ENCODE measurements around the gene FGR. TPM values are rescaled to one million over a fixed set of nuclear protein-coding genes. Genes with fewer than 3 reads are reported as not detected.

Gene FGR
- total and polyA plus RNA-seq, 2 of the 13 experiments (the other 11 are each of a cell fraction or from before 2014, with no cell fraction given), result not detected

- no peak for ATAC-seq
- no peak overlapping the region for H3K4me2 ChIP-seq (ENCODE audit: low read depth, low read length)
- ChIA-PET POLR2A (no interaction called here), CTCF (ENCODE audit: low intra/inter-chr PET ratio, low total read pairs) (no interaction called here)
- in situ Hi-C loops (cut with HindIII; ENCODE audit: extremely low pct_ligation_motif_present, low pct_unique_long_range_greater_than_20kb), result no loop called here
- no peak for DNase-seq (ENCODE audit: low spot score)
- H3K4me3 ChIP-seq (replicated peaks in 1 of 3; ENCODE audit: insufficient read depth in 1 of 3, low read depth in 2 of 3, low read length in 3 of 3), result no peak overlapping the region
- peaks cover 18% of the 10 kb centered on the region for H3K4me1 ChIP-seq (ENCODE audit: insufficient read depth, low read length)
- no peaks in the 10 kb centered on the region for H4K20me1 ChIP-seq (ENCODE audit: insufficient read depth, low read length)
- TF ChIP-seq ZNF768 (CRISPR knock-in tag; IDR thresholded peaks at IDR 0.05) (peak; percentile 86), ZNF746 (CRISPR knock-in tag; IDR thresholded peaks at IDR 0.05) (no peak), BCL6 (CRISPR knock-in tag; IDR thresholded peaks at IDR 0.05) (no peak), NFRKB (IDR thresholded peaks at IDR 0.05) (no peak)
- no peaks in the 10 kb centered on the region for H3K36me3 ChIP-seq (replicated peaks in 1 of 2; ENCODE audit: control insufficient read depth in 1 of 2, insufficient read depth in 2 of 2, low read length in 2 of 2)
- no TSS peak for BruUV-seq (replicated peaks)
- peaks cover 8 to 46% of the 10 kb centered on the region in 2 experiments; a peak in 4 of 5 replicates for H3K27me3 ChIP-seq (ENCODE audit: control insufficient read depth in 1 of 2, insufficient read depth in 2 of 2, low read length in 2 of 2)
- no peak overlapping the region for H3K27ac ChIP-seq (ENCODE audit: extremely low read length, insufficient read depth, low read length)
- FAIRE-seq, result no peak
- WGBS (ENCODE audit: low lambda C conversion rate), result 26% methylated on average over 8 of the region's 17 CpGs
- intact Hi-C loops (cut with micrococcal nuclease; ENCODE audit: unreplicated experiment), result no loop called here
- H3K9me3 ChIP-seq (ENCODE audit: low read length), result no peaks in the 10 kb centered on the region
- no peak overlapping the region for H2AFZ ChIP-seq (ENCODE audit: low read length)
- H3K9ac ChIP-seq (ENCODE audit: insufficient read depth, low read depth, low read length), result no peak overlapping the region
- no peaks in the 10 kb centered on the region for H3K79me2 ChIP-seq (ENCODE audit: insufficient read depth, low read length)
These were observed 1.3 kb downstream of the FGR start for GRCh38 chr1:27633640-27634176.

GRCh38 chr1:27633298-27633610 is 1.7 kb downstream of the FGR start:
- Histone ChIP-seq H3K9me3 (ENCODE audit: low read length) (no peaks in the 10 kb centered on the region), H3K4me3 (replicated peaks in 1 of 3; ENCODE audit: insufficient read depth in 1 of 3, low read depth in 2 of 3, low read length in 3 of 3) (no peak overlapping the region), H3K36me3 (replicated peaks in 1 of 2; ENCODE audit: control insufficient read depth in 1 of 2, insufficient read depth in 2 of 2, low read length in 2 of 2) (no peaks in the 10 kb centered on the region), H3K9ac (ENCODE audit: insufficient read depth, low read depth, low read length) (no peak overlapping the region), H3K27ac (ENCODE audit: extremely low read length, insufficient read depth, low read length) (no peak overlapping the region), H3K4me2 (ENCODE audit: low read depth, low read length) (no peak overlapping the region), H3K27me3 (ENCODE audit: control insufficient read depth in 1 of 2, insufficient read depth in 2 of 2, low read length in 2 of 2) (peaks cover 8 to 49% of the 10 kb centered on the region in 2 experiments; a peak in 4 of 5 replicates), H4K20me1 (ENCODE audit: insufficient read depth, low read length) (no peaks in the 10 kb centered on the region), H2AFZ (ENCODE audit: low read length) (no peak overlapping the region), H3K79me2 (ENCODE audit: insufficient read depth, low read length) (no peaks in the 10 kb centered on the region), H3K4me1 (ENCODE audit: insufficient read depth, low read length) (peaks cover 18% of the 10 kb centered on the region)
- in situ Hi-C loops (cut with HindIII; ENCODE audit: extremely low pct_ligation_motif_present, low pct_unique_long_range_greater_than_20kb), result no loop called here
- FAIRE-seq (no peak), ATAC-seq (no peak), DNase-seq (ENCODE audit: low spot score) (no peak)
- intact Hi-C loops (cut with micrococcal nuclease; ENCODE audit: unreplicated experiment), result no loop called here
- ChIA-PET CTCF (ENCODE audit: low intra/inter-chr PET ratio, low total read pairs) (no interaction called here), POLR2A (no interaction called here)
- 50% methylated on average over 2 of the region's 5 CpGs for WGBS (ENCODE audit: low lambda C conversion rate)
- no TSS peak for BruUV-seq (replicated peaks)
- TF ChIP-seq, protein P1, sequence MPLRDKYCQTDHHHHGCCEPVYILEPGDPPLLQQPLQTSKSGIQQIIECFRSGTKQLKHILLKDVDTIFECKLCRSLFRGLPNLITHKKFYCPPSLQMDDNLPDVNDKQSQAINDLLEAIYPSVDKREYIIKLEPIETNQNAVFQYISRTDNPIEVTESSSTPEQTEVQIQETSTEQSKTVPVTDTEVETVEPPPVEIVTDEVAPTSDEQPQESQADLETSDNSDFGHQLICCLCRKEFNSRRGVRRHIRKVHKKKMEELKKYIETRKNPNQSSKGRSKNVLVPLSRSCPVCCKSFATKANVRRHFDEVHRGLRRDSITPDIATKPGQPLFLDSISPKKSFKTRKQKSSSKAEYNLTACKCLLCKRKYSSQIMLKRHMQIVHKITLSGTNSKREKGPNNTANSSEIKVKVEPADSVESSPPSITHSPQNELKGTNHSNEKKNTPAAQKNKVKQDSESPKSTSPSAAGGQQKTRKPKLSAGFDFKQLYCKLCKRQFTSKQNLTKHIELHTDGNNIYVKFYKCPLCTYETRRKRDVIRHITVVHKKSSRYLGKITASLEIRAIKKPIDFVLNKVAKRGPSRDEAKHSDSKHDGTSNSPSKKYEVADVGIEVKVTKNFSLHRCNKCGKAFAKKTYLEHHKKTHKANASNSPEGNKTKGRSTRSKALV (CRISPR knock-in tag; IDR thresholded peaks at IDR 0.05), result no peak
- TF ChIP-seq HDAC1 (CRISPR knock-in tag; IDR thresholded peaks at IDR 0.05), result no peak
- no peak for TF ChIP-seq ZNF431 (CRISPR knock-in tag; IDR thresholded peaks at IDR 0.05; ENCODE audit: borderline replicate concordance, low read depth)
- TF ChIP-seq SETDB1 (CRISPR knock-in tag; IDR thresholded peaks at IDR 0.05; ENCODE audit: borderline replicate concordance), result no peak
- TF ChIP-seq ZNF354B (CRISPR knock-in tag; IDR thresholded peaks at IDR 0.05), result no peak
- TF ChIP-seq, protein P2, sequence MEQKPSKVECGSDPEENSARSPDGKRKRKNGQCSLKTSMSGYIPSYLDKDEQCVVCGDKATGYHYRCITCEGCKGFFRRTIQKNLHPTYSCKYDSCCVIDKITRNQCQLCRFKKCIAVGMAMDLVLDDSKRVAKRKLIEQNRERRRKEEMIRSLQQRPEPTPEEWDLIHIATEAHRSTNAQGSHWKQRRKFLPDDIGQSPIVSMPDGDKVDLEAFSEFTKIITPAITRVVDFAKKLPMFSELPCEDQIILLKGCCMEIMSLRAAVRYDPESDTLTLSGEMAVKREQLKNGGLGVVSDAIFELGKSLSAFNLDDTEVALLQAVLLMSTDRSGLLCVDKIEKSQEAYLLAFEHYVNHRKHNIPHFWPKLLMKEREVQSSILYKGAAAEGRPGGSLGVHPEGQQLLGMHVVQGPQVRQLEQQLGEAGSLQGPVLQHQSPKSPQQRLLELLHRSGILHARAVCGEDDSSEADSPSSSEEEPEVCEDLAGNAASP (CRISPR knock-in tag; IDR thresholded peaks at IDR 0.05; ENCODE audit: borderline replicate concordance), result no peak
- TF ChIP-seq ZNF543 (CRISPR knock-in tag; IDR thresholded peaks at IDR 0.05), result no peak
- TF ChIP-seq ZNF724P (CRISPR knock-in tag; IDR thresholded peaks at IDR 0.05; ENCODE audit: borderline replicate concordance), result no peak
- TF ChIP-seq ZMYM2 (CRISPR knock-in tag; IDR thresholded peaks at IDR 0.05), result no peak
- TF ChIP-seq ATF3 (CRISPR knock-in tag; IDR thresholded peaks at IDR 0.05), result no peak
- TF ChIP-seq ZNF331 (CRISPR knock-in tag; IDR thresholded peaks at IDR 0.05), result no peak
- no peak for TF ChIP-seq TCF12 (IDR thresholded peaks at IDR 0.05)
- TF ChIP-seq TCF12 (CRISPR knock-in tag; IDR thresholded peaks at IDR 0.05), result no peak
